ENCODE data around the gene FIG4.

DNA sequence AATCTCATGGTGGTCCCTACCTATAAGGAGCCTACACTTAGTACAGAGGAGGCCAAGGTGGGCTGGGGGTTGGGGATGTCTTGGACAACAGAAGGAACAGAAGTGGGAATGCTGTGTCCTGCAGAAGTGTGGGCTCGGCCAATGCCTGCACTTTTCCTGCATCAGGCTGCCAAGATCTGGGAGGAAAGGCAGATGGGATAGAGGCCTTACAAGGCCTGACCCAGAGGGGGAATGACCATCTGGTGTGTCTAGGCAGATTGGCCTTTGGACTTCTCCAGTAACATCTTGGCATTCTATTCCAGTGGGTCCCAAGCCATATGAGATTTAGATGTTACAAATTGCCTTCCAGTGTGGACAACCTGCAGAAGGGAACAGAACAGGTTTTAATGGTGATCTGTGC, 162.3 kb downstream of the FIG4 start:
- TF ChIP-seq POLR2A (IDR thresholded peaks at IDR 0.05): no peak
- TF ChIP-seq, protein P1, sequence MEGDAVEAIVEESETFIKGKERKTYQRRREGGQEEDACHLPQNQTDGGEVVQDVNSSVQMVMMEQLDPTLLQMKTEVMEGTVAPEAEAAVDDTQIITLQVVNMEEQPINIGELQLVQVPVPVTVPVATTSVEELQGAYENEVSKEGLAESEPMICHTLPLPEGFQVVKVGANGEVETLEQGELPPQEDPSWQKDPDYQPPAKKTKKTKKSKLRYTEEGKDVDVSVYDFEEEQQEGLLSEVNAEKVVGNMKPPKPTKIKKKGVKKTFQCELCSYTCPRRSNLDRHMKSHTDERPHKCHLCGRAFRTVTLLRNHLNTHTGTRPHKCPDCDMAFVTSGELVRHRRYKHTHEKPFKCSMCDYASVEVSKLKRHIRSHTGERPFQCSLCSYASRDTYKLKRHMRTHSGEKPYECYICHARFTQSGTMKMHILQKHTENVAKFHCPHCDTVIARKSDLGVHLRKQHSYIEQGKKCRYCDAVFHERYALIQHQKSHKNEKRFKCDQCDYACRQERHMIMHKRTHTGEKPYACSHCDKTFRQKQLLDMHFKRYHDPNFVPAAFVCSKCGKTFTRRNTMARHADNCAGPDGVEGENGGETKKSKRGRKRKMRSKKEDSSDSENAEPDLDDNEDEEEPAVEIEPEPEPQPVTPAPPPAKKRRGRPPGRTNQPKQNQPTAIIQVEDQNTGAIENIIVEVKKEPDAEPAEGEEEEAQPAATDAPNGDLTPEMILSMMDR (IDR thresholded peaks at IDR 0.05): no peak

All from right lobe of liver (tissue), 4 donors.